Renal cortex interstitium (tissue), 15 donors: ENCODE measurements around the gene BPIFB1. TPM values are rescaled to one million over a fixed set of nuclear protein-coding genes. Genes with fewer than 3 reads are reported as not detected.

Experiments
- DNase-seq, 11 donors: peaks; one replicate each; pipeline ENCODE4 v3.0.0-alpha.2; 2013; ENCODE audit warnings: low read depth in 9 of 11, low spot score in 4 of 11; ENCODE audit errors: extremely low read depth in 1 of 11
- long read RNA-seq, 16 experiments: transcript quantifications; one replicate each; lab custom pipeline, GENCODE V29; 2026
- polyA plus RNA-seq, 3 donors: library from polyadenylated mRNA; unstranded; fragments of 120-200 nt; gene quantifications; one replicate each; pipeline ENCODE4 v1.2.1, GENCODE V29; 2013; ENCODE audit not compliant: insufficient read length in 3 of 3

BPIFB1 gene
- under 1 TPM in 1 of 3 donors, not detected in 2; 0.14 TPM for polyA plus RNA-seq
- long read RNA-seq, donor 1: 0 reads
- long read RNA-seq, donor 2: 0 reads
- long read RNA-seq, donor 3: 0 reads
- long read RNA-seq, donor 4: 0 reads
- long read RNA-seq, donor 5: 0 reads
- long read RNA-seq, donor 6: 0 reads
- long read RNA-seq, donor 7: 0 reads
- long read RNA-seq, donor 8: 0 reads
- long read RNA-seq, donor 9: 0 reads
- long read RNA-seq, donor 10: 0 reads
- long read RNA-seq, donor 11: 0 reads
- long read RNA-seq, donor 12: 0 reads
- long read RNA-seq, donor 13: 0 reads
- long read RNA-seq, donor 14: 0 reads
- long read RNA-seq, donor 15: 0 reads
- long read RNA-seq, donor 16: 0 reads

- no peak for DNase-seq
Measured at GRCh38 chr20:33282991-33283555, at the start of gene BPIFB1. Gene BPIFB1, plus strand, starts transcription at chr20:33283214. Its CDS starts 2,860 bp downstream, at chr20:33286074.

GRCh38 chr20:33234050-33234449, 49.0 kb upstream of the BPIFB1 start:
- no peak for DNase-seq

- DNase-seq: no peak
Measured at GRCh38 chr20:33235696-33236095, 47.3 kb upstream of the BPIFB1 start, which contains the start of gene BPIFA1. Gene BPIFA1, plus strand, starts transcription at chr20:33235996. Its CDS starts 1,716 bp downstream, at chr20:33237712.

- no peak for DNase-seq
Measured at GRCh38 chr20:33236351-33236750, 46.7 kb upstream of the BPIFB1 start.

- no peak for DNase-seq
Measured at GRCh38 chr20:33237989-33238388, 45.0 kb upstream of the BPIFB1 start.

- no peak for DNase-seq
Measured at GRCh38 chr20:33239418-33239817, 43.6 kb upstream of the BPIFB1 start.

- DNase-seq: no peak
Measured at GRCh38 chr20:33239979-33240736, 42.9 kb upstream of the BPIFB1 start.

- DNase-seq: no peak
Measured at GRCh38 chr20:33240923-33241322, 42.1 kb upstream of the BPIFB1 start.

- no peak for DNase-seq
Measured at GRCh38 chr20:33242319-33243100, 40.5 kb upstream of the BPIFB1 start.

- DNase-seq: no peak
Measured at GRCh38 chr20:33246077-33246476, 36.9 kb upstream of the BPIFB1 start.

- no peak for DNase-seq
Measured at GRCh38 chr20:33249456-33249855, 33.6 kb upstream of the BPIFB1 start.

GRCh38 chr20:33250666-33251065, 32.3 kb upstream of the BPIFB1 start:
- no peak for DNase-seq

- no peak for DNase-seq
Measured at GRCh38 chr20:33251496-33251895, 31.5 kb upstream of the BPIFB1 start.

GRCh38 chr20:33252460-33252859, 30.6 kb upstream of the BPIFB1 start:
- DNase-seq: no peak

GRCh38 chr20:33255005-33255404, 28.0 kb upstream of the BPIFB1 start:
- DNase-seq: no peak

GRCh38 chr20:33257237-33257636, 25.8 kb upstream of the BPIFB1 start:
- DNase-seq: no peak

- no peak for DNase-seq
Measured at GRCh38 chr20:33259371-33259770, 23.6 kb upstream of the BPIFB1 start.

GRCh38 chr20:33261465-33261864, 21.5 kb upstream of the BPIFB1 start:
- DNase-seq: no peak

- DNase-seq: peak in 9 of 11 donors; percentile 7 to 48 (median 39)
Measured at GRCh38 chr20:33262658-33263065, 20.4 kb upstream of the BPIFB1 start.
